ENCODE data around the gene AOX1. TPM values are rescaled to one million over a fixed set of nuclear protein-coding genes. Genes with fewer than 3 reads are reported as not detected.

Gene AOX1
- total RNA-seq, 1 donor from 2014 or later, result 36.7 TPM

- Histone ChIP-seq H3K4me1 (no peaks in the 10 kb centered on the region), H3K4me3 (no peak overlapping the region), H3K27ac (no peak overlapping the region), H3K9me3 (no peaks in the 10 kb centered on the region), H3K36me3 (no peaks in the 10 kb centered on the region), H3K27me3 (ENCODE audit: low read depth) (no peaks in the 10 kb centered on the region)
- DNase-seq (no peak), ATAC-seq (no peak)
- intact Hi-C loops (cut with DNase I), result no loop called here
- TF ChIP-seq, protein P1, sequence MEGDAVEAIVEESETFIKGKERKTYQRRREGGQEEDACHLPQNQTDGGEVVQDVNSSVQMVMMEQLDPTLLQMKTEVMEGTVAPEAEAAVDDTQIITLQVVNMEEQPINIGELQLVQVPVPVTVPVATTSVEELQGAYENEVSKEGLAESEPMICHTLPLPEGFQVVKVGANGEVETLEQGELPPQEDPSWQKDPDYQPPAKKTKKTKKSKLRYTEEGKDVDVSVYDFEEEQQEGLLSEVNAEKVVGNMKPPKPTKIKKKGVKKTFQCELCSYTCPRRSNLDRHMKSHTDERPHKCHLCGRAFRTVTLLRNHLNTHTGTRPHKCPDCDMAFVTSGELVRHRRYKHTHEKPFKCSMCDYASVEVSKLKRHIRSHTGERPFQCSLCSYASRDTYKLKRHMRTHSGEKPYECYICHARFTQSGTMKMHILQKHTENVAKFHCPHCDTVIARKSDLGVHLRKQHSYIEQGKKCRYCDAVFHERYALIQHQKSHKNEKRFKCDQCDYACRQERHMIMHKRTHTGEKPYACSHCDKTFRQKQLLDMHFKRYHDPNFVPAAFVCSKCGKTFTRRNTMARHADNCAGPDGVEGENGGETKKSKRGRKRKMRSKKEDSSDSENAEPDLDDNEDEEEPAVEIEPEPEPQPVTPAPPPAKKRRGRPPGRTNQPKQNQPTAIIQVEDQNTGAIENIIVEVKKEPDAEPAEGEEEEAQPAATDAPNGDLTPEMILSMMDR (IDR thresholded peaks at IDR 0.05), result no peak
Measured at GRCh38 chr2:200668478-200668877, 82.7 kb downstream of the AOX1 start.

GRCh38 chr2:200669308-200669707, 83.5 kb downstream of the AOX1 start:
- H3K4me3 ChIP-seq, result no peak overlapping the region
- H3K36me3 ChIP-seq, result no peaks in the 10 kb centered on the region
- H3K27ac ChIP-seq, result no peak overlapping the region
- no peak for DNase-seq
- no peaks in the 10 kb centered on the region for H3K27me3 ChIP-seq (ENCODE audit: low read depth)
- TF ChIP-seq, protein P1 (IDR thresholded peaks at IDR 0.05), result no peak
- intact Hi-C loops (cut with DNase I), result no loop called here
- no peaks in the 10 kb centered on the region for H3K4me1 ChIP-seq
- ATAC-seq, result no peak
- H3K9me3 ChIP-seq, result no peaks in the 10 kb centered on the region

GRCh38 chr2:200670313-200670712, 84.5 kb downstream of the AOX1 start:
- no peaks in the 10 kb centered on the region for H3K27me3 ChIP-seq (ENCODE audit: low read depth)
- H3K27ac ChIP-seq, result no peak overlapping the region
- intact Hi-C loops (cut with DNase I), result no loop called here
- H3K9me3 ChIP-seq, result no peaks in the 10 kb centered on the region
- H3K4me1 ChIP-seq, result no peaks in the 10 kb centered on the region
- no peak overlapping the region for H3K4me3 ChIP-seq
- ATAC-seq, result no peak
- no peaks in the 10 kb centered on the region for H3K36me3 ChIP-seq
- no peak for DNase-seq
- TF ChIP-seq, protein P1 (IDR thresholded peaks at IDR 0.05), result no peak

DNA sequence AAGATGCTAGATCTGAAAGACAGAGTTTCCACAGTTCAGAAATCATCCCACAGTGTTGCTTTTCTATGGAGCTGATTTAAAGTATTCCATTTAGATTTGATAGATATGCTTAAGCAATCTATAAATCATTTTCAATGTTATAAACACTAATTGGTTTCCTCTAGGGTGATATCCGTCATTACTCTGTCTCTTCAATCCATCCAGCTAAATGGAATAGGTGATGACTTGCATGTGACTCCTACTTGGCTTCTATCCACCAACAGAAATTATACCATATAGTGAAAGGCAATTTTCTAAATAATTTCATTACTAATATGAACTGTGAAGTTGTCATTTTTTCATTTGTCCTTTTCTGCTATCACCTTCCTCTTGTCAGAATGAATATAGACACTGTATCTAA, 84.9 kb downstream of the AOX1 start:
- ATAC-seq (no peak), DNase-seq (no peak)
- intact Hi-C loops (cut with DNase I), result no loop called here
- no peaks in the 10 kb centered on the region for H3K27me3 ChIP-seq (ENCODE audit: low read depth)
- H3K27ac ChIP-seq, result no peak overlapping the region
- H3K36me3 ChIP-seq, result no peaks in the 10 kb centered on the region
- H3K9me3 ChIP-seq, result no peaks in the 10 kb centered on the region
- no peaks in the 10 kb centered on the region for H3K4me1 ChIP-seq
- no peak overlapping the region for H3K4me3 ChIP-seq
- TF ChIP-seq, protein P1 (IDR thresholded peaks at IDR 0.05), result no peak

DNA sequence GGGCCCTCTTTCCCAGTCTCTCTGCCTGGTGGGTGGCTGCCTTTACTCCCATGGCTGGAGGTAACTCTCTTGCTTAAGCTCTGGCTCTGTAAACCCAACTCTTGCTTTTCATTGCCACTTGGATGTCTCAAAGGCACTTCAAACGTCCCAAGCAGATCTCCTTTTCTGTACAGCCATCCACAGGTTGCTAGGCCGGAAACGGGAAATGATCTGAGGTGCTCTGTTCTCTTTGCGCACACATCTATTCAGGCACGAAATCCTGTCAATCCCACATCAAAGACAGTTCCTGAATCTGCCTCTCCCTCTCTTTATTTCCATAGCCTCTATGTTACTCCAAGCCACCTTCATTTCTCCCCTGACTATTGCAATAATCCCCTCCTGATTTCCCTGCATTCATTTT, 87.4 kb downstream of the AOX1 start:
- Histone ChIP-seq H3K4me3 (no peak overlapping the region), H3K36me3 (no peaks in the 10 kb centered on the region), H3K4me1 (peaks cover 5% of the 10 kb centered on the region), H3K9me3 (no peaks in the 10 kb centered on the region), H3K27ac (no peak overlapping the region), H3K27me3 (ENCODE audit: low read depth) (no peaks in the 10 kb centered on the region)
- DNase-seq (no peak), ATAC-seq (no peak)
- intact Hi-C loops (cut with DNase I), result no loop called here
- TF ChIP-seq, protein P1 (IDR thresholded peaks at IDR 0.05), result no peak

- ATAC-seq (no peak), DNase-seq (no peak)
- H3K4me1 ChIP-seq, result peaks cover 16% of the 10 kb centered on the region
- no peaks in the 10 kb centered on the region for H3K36me3 ChIP-seq
- H3K4me3 ChIP-seq, result no peak overlapping the region
- TF ChIP-seq, protein P1 (IDR thresholded peaks at IDR 0.05), result no peak
- no peaks in the 10 kb centered on the region for H3K9me3 ChIP-seq
- intact Hi-C loops (cut with DNase I), result no loop called here
- H3K27me3 ChIP-seq (ENCODE audit: low read depth), result no peaks in the 10 kb centered on the region
- H3K27ac ChIP-seq, result no peak overlapping the region
Measured at GRCh38 chr2:200674837-200675236, 89.0 kb downstream of the AOX1 start.
